ENCODE measurements around the gene WWOX.
"Not testable (repeated sequence)": the region's sequence is repeated elsewhere in the genome, so short reads cannot be mapped to it uniquely, and the experiment has no call there.

The WWOX gene

GRCh38 chr16:78596348-78596995 lies 497.0 kb downstream of the WWOX start:
- no peak for DNase-seq

GRCh38 chr16:78596996-78597422 lies 497.6 kb downstream of the WWOX start:
- no peak for DNase-seq

GRCh38 chr16:78597809-78598570 lies 498.5 kb downstream of the WWOX start:
- no peak for DNase-seq

- no peak for DNase-seq
These were observed 499.8 kb downstream of the WWOX start for GRCh38 chr16:78599271-78599670.

- not testable (repeated sequence) for DNase-seq
These were observed 505.1 kb downstream of the WWOX start for GRCh38 chr16:78604423-78605062.

- no peak for DNase-seq
These were observed 506.2 kb downstream of the WWOX start for GRCh38 chr16:78605548-78606101.

- no peak for DNase-seq
These were observed 507.1 kb downstream of the WWOX start for GRCh38 chr16:78606545-78606944.

GRCh38 chr16:78607022-78607421 lies 507.6 kb downstream of the WWOX start:
- DNase-seq, result no peak

GRCh38 chr16:78607465-78607864 lies 508.0 kb downstream of the WWOX start:
- DNase-seq, result no peak

GRCh38 chr16:78608305-78608776 lies 508.9 kb downstream of the WWOX start:
- no peak for DNase-seq

- no peak for DNase-seq
These were observed 510.2 kb downstream of the WWOX start for GRCh38 chr16:78609402-78610274.

- DNase-seq, result no peak
These were observed 511.9 kb downstream of the WWOX start for GRCh38 chr16:78611318-78611717.

GRCh38 chr16:78619811-78620210 lies 520.4 kb downstream of the WWOX start:
- no peak for DNase-seq

GRCh38 chr16:78620291-78620690 lies 520.8 kb downstream of the WWOX start:
- no peak for DNase-seq

- no peak for DNase-seq
These were observed 524.3 kb downstream of the WWOX start for GRCh38 chr16:78623796-78624195.

- DNase-seq, result no peak
These were observed 524.9 kb downstream of the WWOX start for GRCh38 chr16:78624366-78624765.

- DNase-seq, result no peak
These were observed 529.1 kb downstream of the WWOX start for GRCh38 chr16:78628461-78629045.

- DNase-seq, result no peak
These were observed 529.7 kb downstream of the WWOX start for GRCh38 chr16:78629173-78629572.

- no peak for DNase-seq
These were observed 530.6 kb downstream of the WWOX start for GRCh38 chr16:78630102-78630501.

GRCh38 chr16:78633551-78633950 lies 534.1 kb downstream of the WWOX start:
- no peak for DNase-seq

- no peak for DNase-seq
These were observed 536.4 kb downstream of the WWOX start for GRCh38 chr16:78635807-78636206.

GRCh38 chr16:78638371-78638770 lies 538.9 kb downstream of the WWOX start:
- no peak for DNase-seq
